Measurements from ENCODE around the gene RAB35.

The RAB35 gene

GRCh38 chr12:120132054-120132836 is 15.7 kb upstream of the RAB35 start:
- no peak for DNase-seq

- DNase-seq = no peak
These were observed 14.6 kb upstream of the RAB35 start for GRCh38 chr12:120131116-120131515.

DNA sequence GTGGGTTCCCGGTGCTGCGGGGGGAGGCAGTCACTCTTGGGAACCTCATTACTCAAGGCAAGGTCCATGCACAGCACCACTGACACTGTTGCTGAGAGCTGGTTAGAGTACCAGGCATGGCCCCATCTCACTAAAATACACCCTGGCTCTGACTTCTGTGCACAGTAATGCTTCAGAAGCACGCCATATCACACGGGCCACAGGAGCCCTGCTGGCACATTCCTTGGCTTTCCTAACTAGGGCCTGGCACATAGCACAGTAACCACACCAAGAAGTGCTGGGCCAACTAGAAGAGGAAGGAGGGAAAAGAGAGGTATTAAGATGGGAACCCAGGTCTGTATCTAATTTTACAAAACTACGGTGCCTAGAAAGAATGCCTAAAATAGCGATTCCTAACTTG is 13.5 kb upstream of the RAB35 start:
- no peak for DNase-seq

DNA sequence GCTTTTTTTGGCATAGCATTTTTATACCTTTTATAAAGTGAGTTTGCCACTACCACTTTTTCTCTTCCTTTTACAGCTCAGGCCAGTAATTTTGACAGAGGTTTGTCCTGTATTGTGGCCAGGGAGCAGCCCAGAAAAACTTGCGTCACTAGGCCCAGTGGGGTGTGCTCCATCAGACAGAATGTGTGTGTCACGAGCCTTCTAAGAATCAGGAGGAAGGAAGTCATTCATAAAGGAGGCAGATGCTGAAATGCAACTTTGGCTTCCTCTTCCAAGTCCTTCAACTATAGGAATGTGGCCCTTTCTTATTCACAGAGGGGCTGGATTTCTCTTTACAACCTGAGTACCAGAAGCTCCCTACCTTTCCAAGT is 10.1 kb upstream of the RAB35 start:
- DNase-seq = no peak

DNA sequence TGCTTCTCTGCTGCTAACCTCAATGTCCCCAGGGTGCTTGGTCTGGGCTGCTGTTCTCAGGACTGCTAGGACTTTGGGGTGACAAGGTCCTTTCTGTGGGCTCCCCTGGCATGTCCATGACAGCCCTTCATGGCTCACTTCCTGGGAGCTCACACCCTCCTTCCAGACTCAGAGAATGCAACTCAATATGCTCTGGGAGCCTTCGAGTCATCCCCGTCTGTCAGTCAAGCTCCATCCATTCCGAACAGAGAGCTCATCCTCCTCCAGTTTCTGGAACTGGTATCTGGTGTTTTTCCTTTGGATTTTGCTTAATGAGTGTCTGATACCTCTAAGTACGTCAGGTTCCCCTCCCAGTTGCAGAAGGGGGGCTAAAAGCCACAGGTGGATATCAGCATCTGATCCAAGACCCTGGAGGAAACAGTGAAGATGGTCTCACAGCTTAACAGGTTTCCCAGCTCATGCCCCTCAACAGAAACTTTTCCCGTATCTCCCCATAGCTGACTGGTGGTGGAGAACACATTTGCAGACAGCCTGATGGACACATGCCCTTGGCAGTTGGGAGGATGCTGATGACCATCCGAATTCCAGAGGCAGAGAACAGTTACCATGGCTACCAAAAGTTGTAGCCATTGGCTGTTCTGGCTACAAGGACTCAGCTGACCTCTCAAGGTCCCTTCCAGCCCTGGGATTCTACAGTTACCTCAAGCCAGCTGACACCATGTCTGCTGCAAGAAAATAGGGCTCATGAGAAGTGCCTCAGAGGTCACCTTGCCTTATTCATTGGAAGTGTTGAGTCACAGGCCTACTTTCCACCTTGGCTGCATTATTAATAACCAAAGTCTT is 9.5 kb upstream of the RAB35 start:
- no peak for DNase-seq

DNA sequence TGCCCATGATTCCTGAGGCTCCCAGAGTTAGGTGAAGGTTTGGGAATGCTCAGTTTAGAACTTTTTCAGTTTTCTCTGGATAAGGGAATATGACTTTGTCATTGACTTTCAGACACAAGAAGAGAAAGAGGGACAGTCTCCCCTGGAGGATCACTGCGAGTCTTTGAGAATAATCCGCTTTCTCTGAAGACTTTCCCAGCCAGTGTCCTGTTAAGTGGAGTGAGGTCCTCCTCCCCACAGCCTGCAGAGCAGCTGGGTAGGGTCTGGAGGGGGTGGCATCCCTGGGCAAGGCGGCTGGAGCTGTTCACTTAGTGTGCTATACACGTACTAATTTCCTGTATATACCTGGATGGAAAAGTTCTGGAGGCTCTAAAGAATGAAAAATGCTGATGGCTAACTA is 8.5 kb upstream of the RAB35 start:
- DNase-seq = no peak

DNA sequence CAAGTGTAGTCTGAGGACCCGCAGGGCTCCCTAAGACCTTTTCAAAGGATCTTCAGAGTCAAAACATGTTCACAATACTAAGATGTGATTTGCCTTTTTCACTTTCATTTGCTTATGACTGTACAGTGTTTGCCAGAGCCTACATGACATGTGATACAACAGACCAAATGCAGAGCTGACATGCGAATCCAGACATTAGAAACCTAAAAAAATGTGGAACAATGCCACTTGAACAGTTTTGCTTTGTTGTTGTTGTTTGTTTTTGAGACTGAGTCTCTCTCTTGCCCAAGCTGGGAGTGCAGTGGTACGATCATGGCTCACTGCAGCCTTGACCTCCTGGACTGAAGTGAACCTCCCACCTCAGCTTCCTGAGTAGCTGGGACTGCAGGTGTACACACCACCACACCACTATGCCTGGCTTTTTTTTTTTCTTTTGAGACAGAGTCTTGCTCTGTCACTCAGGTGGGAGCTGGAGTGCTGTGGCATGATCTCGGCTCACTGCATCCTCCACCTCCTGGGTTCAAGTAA is 5.3 kb upstream of the RAB35 start:
- DNase-seq = no peak

GRCh38 chr12:120121343-120121742 is 4.8 kb upstream of the RAB35 start:
- no peak for DNase-seq

GRCh38 chr12:120119271-120119973 is 2.9 kb upstream of the RAB35 start:
- no peak for DNase-seq

GRCh38 chr12:120118321-120119061 is 1.9 kb upstream of the RAB35 start:
- peak; percentile 24 for DNase-seq

DNA sequence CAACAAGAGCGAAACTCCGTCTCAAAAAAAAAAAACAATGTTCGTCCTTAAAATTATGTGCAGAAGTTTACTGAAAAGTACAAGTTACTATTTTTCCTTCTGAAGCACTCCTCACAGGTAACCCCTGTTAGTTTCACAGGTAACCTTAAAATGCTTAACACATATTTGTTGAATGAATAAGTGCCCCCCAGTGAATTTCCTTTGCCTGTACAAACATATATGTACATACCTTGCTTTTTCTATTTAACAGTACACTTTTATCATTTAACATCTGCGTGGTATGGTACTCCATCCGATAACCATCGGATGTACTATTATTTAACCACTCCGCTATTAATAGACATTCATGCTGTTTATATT is 1.4 kb upstream of the RAB35 start:
- no peak for DNase-seq

DNA sequence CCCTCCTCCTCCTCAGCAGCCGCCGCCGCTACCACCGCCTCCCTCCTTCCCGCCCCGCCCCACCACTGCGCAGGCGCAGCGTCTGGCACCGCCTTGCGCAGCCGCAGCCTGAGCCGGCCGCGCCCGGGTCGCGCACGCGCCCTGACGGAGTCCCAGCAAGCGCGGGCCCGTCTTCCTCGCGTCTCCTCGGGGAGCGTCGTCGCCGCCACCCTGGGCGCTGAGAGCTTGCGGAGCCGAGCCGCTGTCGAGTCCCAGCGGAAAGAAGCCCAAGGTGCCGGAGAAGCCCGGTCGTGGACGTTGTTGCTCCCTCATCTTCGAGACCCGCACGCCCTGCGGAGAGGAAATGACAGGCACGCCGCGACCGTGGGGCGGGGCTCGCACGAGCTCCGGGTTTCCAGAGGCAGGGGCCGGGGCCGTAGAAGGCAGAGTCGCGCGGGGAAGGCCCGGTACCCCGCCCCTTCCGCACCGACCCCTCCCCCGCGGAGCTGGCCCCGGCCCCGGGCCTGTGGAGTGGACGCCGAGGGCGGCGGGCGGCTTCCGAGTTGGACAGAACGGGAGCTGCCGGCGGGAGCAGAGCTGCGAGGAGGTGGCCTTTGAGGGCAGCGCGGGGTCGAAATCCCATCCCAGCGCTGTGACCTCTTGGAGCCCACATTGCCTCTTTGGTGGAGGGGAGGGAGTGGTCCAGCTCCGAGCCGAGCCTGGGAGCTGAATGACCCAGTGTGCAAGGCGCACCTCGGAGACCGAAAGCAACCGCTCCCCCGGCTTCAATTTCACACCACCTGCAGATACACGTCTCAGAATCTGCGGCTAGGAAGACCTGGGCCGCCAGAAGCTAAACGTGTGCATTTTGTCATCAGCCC is 469 bp upstream of the RAB35 start:
- peak; percentile 92 for DNase-seq

- no peak for DNase-seq
These were observed 687 bp downstream of the RAB35 start for GRCh38 chr12:120115692-120116440.

- no peak for DNase-seq
These were observed 1.5 kb downstream of the RAB35 start for GRCh38 chr12:120115066-120115465.

DNA sequence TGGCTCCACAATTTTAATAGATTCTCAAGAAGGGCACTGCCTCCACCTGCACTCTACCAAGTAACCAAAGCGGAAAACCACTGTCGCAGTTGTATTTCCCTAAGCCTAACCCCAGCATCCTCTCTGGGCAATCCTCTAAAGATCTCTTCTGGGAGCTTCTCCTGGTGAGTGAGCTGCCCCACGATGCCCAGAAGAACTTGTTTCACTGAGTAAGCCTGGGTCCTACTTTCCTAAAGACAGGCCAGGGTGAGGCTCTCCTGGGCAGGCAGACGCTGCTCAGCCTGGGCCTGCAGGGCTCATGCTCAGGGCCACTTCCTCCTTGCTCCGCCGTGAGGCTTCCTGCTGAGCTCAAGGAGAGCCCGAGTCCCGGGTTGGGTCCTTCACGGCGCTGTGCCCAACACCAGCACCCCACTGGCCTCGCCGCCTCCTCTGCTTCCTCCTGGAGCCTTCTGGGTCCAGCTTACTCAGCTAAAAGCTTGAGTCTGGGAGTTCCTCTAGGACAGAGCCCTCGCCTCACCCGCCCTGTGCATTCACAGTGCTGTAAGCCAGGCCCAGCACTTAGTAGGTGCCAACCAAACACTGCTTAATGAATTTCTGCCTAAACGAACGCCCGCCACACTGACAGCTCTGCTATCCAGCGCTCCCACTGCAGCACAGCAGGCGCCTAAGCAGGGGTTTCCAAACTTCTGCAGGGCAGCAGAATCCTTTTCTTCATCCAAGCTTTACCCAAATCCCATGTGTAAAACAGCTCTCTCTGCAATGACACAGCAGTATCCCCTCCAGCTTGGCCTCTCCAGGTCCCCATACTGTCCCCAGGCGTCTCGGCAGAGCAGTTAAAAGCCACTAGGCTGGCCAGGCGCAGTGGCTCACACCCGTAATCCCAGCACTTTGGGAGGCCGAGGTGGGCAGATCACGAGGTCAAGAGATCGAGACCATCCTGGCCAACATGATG is 5.7 kb downstream of the RAB35 start:
- no peak for DNase-seq

DNA sequence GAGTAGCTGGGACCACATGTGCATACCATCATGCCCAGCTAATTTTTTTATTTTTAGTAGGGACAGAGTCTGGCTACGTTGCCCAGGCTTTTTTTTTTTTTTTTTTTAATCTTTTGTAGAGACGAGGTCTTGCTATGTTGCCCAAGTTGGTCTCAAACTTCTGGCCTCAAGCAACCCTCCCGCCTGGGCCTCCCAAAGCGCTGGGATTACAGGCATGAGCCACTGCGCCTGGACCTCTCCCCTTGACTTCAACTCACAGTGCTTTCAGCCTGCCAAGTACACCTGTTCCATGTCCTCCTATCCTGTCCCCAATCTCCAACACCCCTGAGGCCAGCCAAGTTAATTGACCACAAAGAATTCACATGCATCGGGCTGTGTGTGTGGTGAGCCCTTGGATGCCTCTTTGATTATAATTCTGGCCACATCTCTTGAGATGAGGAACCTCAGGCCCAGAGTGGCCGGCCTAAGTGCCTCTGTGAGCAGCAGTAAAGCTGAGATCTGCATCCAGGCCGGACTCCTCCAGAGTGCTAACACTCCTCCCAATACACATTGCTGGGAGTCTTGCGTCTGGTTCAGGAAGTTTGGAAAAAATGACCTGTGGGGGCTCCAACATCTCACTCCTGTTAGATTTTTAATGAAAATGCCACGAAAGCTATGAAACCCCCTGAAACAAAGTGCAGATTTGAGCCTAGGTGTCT is 6.8 kb downstream of the RAB35 start:
- DNase-seq = no peak

DNA sequence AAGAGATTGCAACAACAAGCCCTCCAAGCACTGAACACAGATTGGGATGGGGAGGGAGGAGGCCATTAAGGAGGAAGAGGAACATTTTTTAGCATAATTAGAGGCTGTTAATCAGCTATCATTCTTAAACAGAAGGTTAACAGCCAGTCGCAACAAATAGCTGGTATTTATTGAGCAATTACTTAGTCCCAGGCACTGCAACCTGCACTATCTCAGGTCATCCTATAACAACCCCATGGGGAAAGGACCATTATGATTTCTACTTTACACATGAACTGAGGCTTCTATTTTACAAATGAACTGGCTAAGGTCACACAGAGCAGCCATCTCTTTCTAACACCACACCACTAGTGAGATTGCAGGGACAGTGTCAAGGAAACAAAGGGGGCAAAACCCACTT is 10.4 kb downstream of the RAB35 start:
- DNase-seq = no peak

- no peak for DNase-seq
These were observed 13.2 kb downstream of the RAB35 start for GRCh38 chr12:120103371-120103770.

- DNase-seq = no peak
These were observed 13.6 kb downstream of the RAB35 start for GRCh38 chr12:120103044-120103338.

Measured in NCI-H748 treated with DMSO at 0.1 percent for 48 hours (cell line).